Right lobe of liver (tissue), 4 donors: Measurements from ENCODE around the gene RPS6KC1.

Experiments
- CTCF ChIP-seq, 4 donors: fragments of 200-600 bp in 3 of 4; fragments of 450-650 bp in 1 of 4; IDR thresholded peaks; one replicate each; pipeline versions ENCODE4 v1.5.1 to v1.8.0; 2016 to 2022; ENCODE audit warnings: antibody characterized with exemption in 4 of 4, mild to moderate bottlenecking in 2 of 4
- POLR2A ChIP-seq: fragments of 450-650 bp; IDR thresholded peaks from one replicate; pipeline ENCODE4 v1.6.1; 2017; ENCODE audit warnings: antibody characterized with exemption, mild to moderate bottlenecking
- donor health status: DM: no; HTN: no; CAD: no.
- donor health status: DM: no; HTN: no; CAD: no.
- donor health status: DM: no; HTN: yes; CAD: no.

- TF ChIP-seq CTCF (IDR thresholded peaks at IDR 0.05) (no peak), POLR2A (no peak)
These were observed 213.5 kb downstream of the RPS6KC1 start for GRCh38 chr1:213264531-213264930.
